ENCODE results near the gene MAGI1. TPM values are rescaled to one million over a fixed set of nuclear protein-coding genes. Genes with fewer than 3 reads are reported as not detected.

The MAGI1 gene
- total RNA-seq, 3 donors from 2014 or later (not counting 1 experiment from before 2014, with no cell fraction given) = not detected

GRCh38 chr3:65796676-65797075 is 242.0 kb downstream of the MAGI1 start:
- Histone ChIP-seq H3K27ac (ENCODE audit: low read length) (no peak overlapping the region), H3K4me1 (ENCODE audit: control insufficient read depth, insufficient read depth, low read length) (no peaks in the 10 kb centered on the region), H3K36me3 (ENCODE audit: control insufficient read depth, insufficient read depth, low read length) (no peaks in the 10 kb centered on the region), H3K4me3 (ENCODE audit: low read length) (no peak overlapping the region), H3K9me3 (ENCODE audit: control insufficient read depth, insufficient read depth, low read length) (no peaks in the 10 kb centered on the region), H3K27me3 (ENCODE audit: control insufficient read depth, insufficient read depth, low read length) (no peaks in the 10 kb centered on the region)
- no peaks in the 10 kb centered on the region for H3K9me3 Mint-ChIP-seq
- H3K4me3 Mint-ChIP-seq = no peak overlapping the region
- intact Hi-C loops (cut with micrococcal nuclease) = no loop called here
- no peak overlapping the region for H3K27ac Mint-ChIP-seq
- DNase-seq = no peak
- no peak for TF ChIP-seq CTCF (IDR thresholded peaks at IDR 0.05)
- WGBS (ENCODE audit: insufficient coverage) = 86% methylated on average over 3 of the region's 4 CpGs
- ATAC-seq = no peak
- no peaks in the 10 kb centered on the region for H3K4me1 Mint-ChIP-seq
- no peaks in the 10 kb centered on the region for H3K36me3 Mint-ChIP-seq
- H3K27me3 Mint-ChIP-seq (ENCODE audit: low read depth in 2 of 2) = no peaks in the 10 kb centered on the region

GRCh38 chr3:65795166-65795565 is 243.6 kb downstream of the MAGI1 start:
- Mint-ChIP-seq H3K27ac (no peak overlapping the region), H3K4me1 (no peaks in the 10 kb centered on the region), H3K4me3 (no peak overlapping the region), H3K36me3 (no peaks in the 10 kb centered on the region), H3K9me3 (no peaks in the 10 kb centered on the region), H3K27me3 (ENCODE audit: low read depth in 2 of 2) (no peaks in the 10 kb centered on the region)
- intact Hi-C loops (cut with micrococcal nuclease) = no loop called here
- Histone ChIP-seq H3K4me1 (ENCODE audit: control insufficient read depth, insufficient read depth, low read length) (no peaks in the 10 kb centered on the region), H3K27me3 (ENCODE audit: control insufficient read depth, insufficient read depth, low read length) (no peaks in the 10 kb centered on the region), H3K36me3 (ENCODE audit: control insufficient read depth, insufficient read depth, low read length) (no peaks in the 10 kb centered on the region), H3K4me3 (ENCODE audit: low read length) (no peak overlapping the region), H3K9me3 (ENCODE audit: control insufficient read depth, insufficient read depth, low read length) (no peaks in the 10 kb centered on the region), H3K27ac (ENCODE audit: low read length) (no peak overlapping the region)
- no peak for TF ChIP-seq CTCF (IDR thresholded peaks at IDR 0.05)
- WGBS (ENCODE audit: insufficient coverage) = 67% methylated on average over 2 of the region's 2 CpGs
- no peak for ATAC-seq
- no peak for DNase-seq

- Histone ChIP-seq H3K4me3 (ENCODE audit: low read length) (no peak overlapping the region), H3K27ac (ENCODE audit: low read length) (no peak overlapping the region), H3K36me3 (ENCODE audit: control insufficient read depth, insufficient read depth, low read length) (no peaks in the 10 kb centered on the region), H3K9me3 (ENCODE audit: control insufficient read depth, insufficient read depth, low read length) (no peaks in the 10 kb centered on the region), H3K27me3 (ENCODE audit: control insufficient read depth, insufficient read depth, low read length) (no peaks in the 10 kb centered on the region), H3K4me1 (ENCODE audit: control insufficient read depth, insufficient read depth, low read length) (no peaks in the 10 kb centered on the region)
- no peak for TF ChIP-seq CTCF (IDR thresholded peaks at IDR 0.05)
- H3K4me3 Mint-ChIP-seq = no peak overlapping the region
- H3K36me3 Mint-ChIP-seq = no peaks in the 10 kb centered on the region
- no peaks in the 10 kb centered on the region for H3K4me1 Mint-ChIP-seq
- intact Hi-C loops (cut with micrococcal nuclease) = no loop called here
- ATAC-seq (no peak), DNase-seq (no peak)
- WGBS (ENCODE audit: insufficient coverage) = 64% methylated on average over 8 of the region's 8 CpGs
- no peaks in the 10 kb centered on the region for H3K9me3 Mint-ChIP-seq
- no peaks in the 10 kb centered on the region for H3K27me3 Mint-ChIP-seq (ENCODE audit: low read depth in 2 of 2)
- no peak overlapping the region for H3K27ac Mint-ChIP-seq
Measured at GRCh38 chr3:65793495-65794200, 245.1 kb downstream of the MAGI1 start.

- Histone ChIP-seq H3K36me3 (ENCODE audit: control insufficient read depth, insufficient read depth, low read length) (no peaks in the 10 kb centered on the region), H3K27me3 (ENCODE audit: control insufficient read depth, insufficient read depth, low read length) (no peaks in the 10 kb centered on the region), H3K4me3 (ENCODE audit: low read length) (no peak overlapping the region), H3K27ac (ENCODE audit: low read length) (no peak overlapping the region), H3K4me1 (ENCODE audit: control insufficient read depth, insufficient read depth, low read length) (no peaks in the 10 kb centered on the region), H3K9me3 (ENCODE audit: control insufficient read depth, insufficient read depth, low read length) (no peaks in the 10 kb centered on the region)
- Mint-ChIP-seq H3K4me3 (no peak overlapping the region), H3K27ac (no peak overlapping the region), H3K36me3 (no peaks in the 10 kb centered on the region), H3K9me3 (no peaks in the 10 kb centered on the region), H3K4me1 (no peaks in the 10 kb centered on the region), H3K27me3 (ENCODE audit: low read depth in 2 of 2) (no peaks in the 10 kb centered on the region)
- TF ChIP-seq CTCF (IDR thresholded peaks at IDR 0.05) = no peak
- WGBS (ENCODE audit: insufficient coverage) = 90% methylated on average over 2 of the region's 2 CpGs
- intact Hi-C loops (cut with micrococcal nuclease) = no loop called here
- DNase-seq = no peak
- no peak for ATAC-seq
Measured at GRCh38 chr3:65788461-65788860, 250.3 kb downstream of the MAGI1 start.

Data from natural killer cell (primary cell).